ENCODE data around the gene DYRK3. TPM values are rescaled to one million over a fixed set of nuclear protein-coding genes. Genes with fewer than 3 reads are reported as not detected.

DYRK3 gene
- total RNA-seq, 2 experiments from 2014 or later, result 9.8 to 10.9 TPM

DNA sequence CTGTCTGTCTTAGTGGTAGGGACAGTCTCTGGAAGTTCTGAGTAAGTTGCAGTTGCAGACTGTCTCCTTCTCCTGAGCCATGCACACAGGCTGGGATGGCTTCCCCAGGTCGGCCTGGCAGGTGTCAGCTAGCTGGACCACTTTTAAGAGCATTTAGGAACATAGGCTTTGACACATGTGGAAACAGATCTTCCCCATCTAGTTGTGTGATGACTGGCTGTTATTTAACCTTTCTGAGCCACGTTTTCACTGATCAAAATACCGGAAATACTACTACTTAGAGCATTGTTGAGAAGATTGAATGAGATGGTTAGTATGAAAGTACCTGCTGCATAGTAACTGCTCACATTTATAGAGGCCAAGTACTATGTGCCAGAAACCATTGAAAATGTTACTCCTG lies 43.2 kb downstream of the DYRK3 start:
- no TSS peak for BruUV-seq (replicated peaks)
- peak; percentile 41 for DNase-seq (ENCODE audit: low spot score)
- H3K9me2 ChIP-seq (ENCODE audit: insufficient read depth, low read length), result no peaks in the 10 kb centered on the region
- no peak overlapping the region for H3K27ac ChIP-seq (ENCODE audit: low read depth, low read length, poor library complexity, severe bottlenecking)
- intact Hi-C loops (cut with micrococcal nuclease; ENCODE audit: unreplicated experiment), result no loop called here
- no peaks in the 10 kb centered on the region for H3K79me2 ChIP-seq (ENCODE audit: insufficient read depth, low read depth, low read length)
- no peak for TF ChIP-seq EZH2phosphoT487 (IDR thresholded peaks at IDR 0.05; ENCODE audit: borderline replicate concordance, low read depth, low read length)
- TF ChIP-seq CTCF (conservative IDR thresholded peaks at IDR 0.05; ENCODE audit: low read length), result no peak
- peaks cover 74% of the 10 kb centered on the region for H3K4me1 ChIP-seq (ENCODE audit: insufficient read depth, low read length, poor library complexity, severe bottlenecking)
- H3K36me3 ChIP-seq (ENCODE audit: insufficient read depth, low read length), result no peaks in the 10 kb centered on the region
- H3K4me3 ChIP-seq (ENCODE audit: low read depth, low read length, poor library complexity, severe bottlenecking), result no peak overlapping the region
- H3K4me2 ChIP-seq (ENCODE audit: low read length), result peak overlapping the region; percentile 77
- ChIA-PET POLR2A (interaction anchor here (0.5 to 1.1 kb wide), 3 partner anchors 31 to 69 kb away, joined by 3 read pairs; no protein-coding TSS in a partner anchor), CTCF (ENCODE audit: unreplicated experiment) (no interaction called here)
- H3K9me3 ChIP-seq (ENCODE audit: low read length), result no peaks in the 10 kb centered on the region
- H2AFZ ChIP-seq (ENCODE audit: low read length), result no peak overlapping the region
- H4K20me1 ChIP-seq (ENCODE audit: insufficient read depth, low read length), result peaks cover 4% of the 10 kb centered on the region; the same call in 1 of the 2 replicates

DNA sequence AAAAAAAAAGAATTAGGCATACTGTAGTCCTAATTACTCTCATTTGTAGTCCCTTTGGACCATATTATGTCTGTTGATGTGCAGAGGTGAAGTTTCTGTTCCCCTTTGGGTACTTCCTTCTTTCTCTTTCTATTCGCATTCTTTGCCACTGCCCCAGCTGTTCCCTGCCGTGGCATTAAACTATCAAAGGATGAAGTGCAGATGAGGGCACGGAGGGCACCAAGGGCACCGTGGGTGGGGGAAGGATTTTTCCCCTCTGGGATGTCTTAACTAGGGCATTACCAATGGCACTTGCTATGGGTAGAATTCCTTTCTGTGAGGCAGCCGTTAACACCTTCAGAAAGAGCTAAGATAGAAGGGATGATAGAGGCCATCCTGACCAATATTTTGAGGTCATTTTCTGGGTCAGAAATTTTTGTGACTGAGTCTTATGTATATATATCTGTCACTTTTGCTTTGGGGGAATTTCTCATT lies 44.4 kb downstream of the DYRK3 start:
- Histone ChIP-seq H3K4me1 (ENCODE audit: insufficient read depth, low read length, poor library complexity, severe bottlenecking) (peaks cover 81% of the 10 kb centered on the region), H2AFZ (ENCODE audit: low read length) (no peak overlapping the region), H3K9me3 (ENCODE audit: low read length) (no peaks in the 10 kb centered on the region), H3K79me2 (ENCODE audit: insufficient read depth, low read depth, low read length) (no peaks in the 10 kb centered on the region), H3K4me3 (ENCODE audit: low read depth, low read length, poor library complexity, severe bottlenecking) (peak overlapping the region; percentile 31), H3K9me2 (ENCODE audit: insufficient read depth, low read length) (no peaks in the 10 kb centered on the region), H3K36me3 (ENCODE audit: insufficient read depth, low read length) (no peaks in the 10 kb centered on the region), H3K4me2 (ENCODE audit: low read length) (peak overlapping the region; percentile 77), H4K20me1 (ENCODE audit: insufficient read depth, low read length) (peaks cover 4% of the 10 kb centered on the region; the same call in 1 of the 2 replicates), H3K27ac (ENCODE audit: low read depth, low read length, poor library complexity, severe bottlenecking) (peak overlapping the region; percentile 21)
- TF ChIP-seq EZH2phosphoT487 (IDR thresholded peaks at IDR 0.05; ENCODE audit: borderline replicate concordance, low read depth, low read length) (no peak), CTCF (conservative IDR thresholded peaks at IDR 0.05; ENCODE audit: low read length) (no peak)
- CTCF ChIA-PET (ENCODE audit: unreplicated experiment), result no interaction called here
- DNase-seq (ENCODE audit: low spot score), result peak; percentile 90
- POLR2A ChIA-PET, result interaction anchor here (1.2 kb wide), 1 partner anchor 10 kb away, joined by 3 read pairs; no protein-coding TSS in a partner anchor
- intact Hi-C loops (cut with micrococcal nuclease; ENCODE audit: unreplicated experiment), result loop anchor here (1.0 to 5.0 kb wide), 3 partner anchors 16 to 627 kb away; partner anchors contain the start of gene RHEX
- no TSS peak for BruUV-seq (replicated peaks)

DNA sequence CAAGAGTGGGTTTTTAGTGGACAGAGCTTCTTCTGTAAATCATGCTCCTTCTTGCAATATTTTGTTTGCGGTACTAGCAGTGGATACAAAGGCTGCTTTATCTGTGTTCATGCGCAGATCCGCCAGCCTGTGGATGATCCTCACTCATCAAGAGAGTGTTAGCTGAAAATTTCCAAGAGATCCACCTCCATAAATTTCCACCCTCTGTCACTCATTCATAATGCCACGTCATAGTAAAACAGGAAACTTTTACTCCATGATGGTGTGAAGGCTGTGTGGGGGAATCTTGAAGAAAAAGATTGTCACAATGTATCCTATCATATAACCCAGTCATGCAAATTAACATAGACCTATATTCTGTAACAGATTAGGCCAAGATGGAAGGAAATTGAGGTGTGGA lies 44.9 kb downstream of the DYRK3 start:
- peak overlapping the region; percentile 21 for H3K27ac ChIP-seq (ENCODE audit: low read depth, low read length, poor library complexity, severe bottlenecking)
- intact Hi-C loops (cut with micrococcal nuclease; ENCODE audit: unreplicated experiment), result loop anchor here (5.0 kb wide), 2 partner anchors 123 to 628 kb away; partner anchors contain the start of gene RHEX
- BruUV-seq (replicated peaks), result no TSS peak

More for the DNA sequence above, 44.9 kb downstream of the DYRK3 start:
- H3K9me3 ChIP-seq (ENCODE audit: low read length), result no peaks in the 10 kb centered on the region
- H3K4me3 ChIP-seq (ENCODE audit: low read depth, low read length, poor library complexity, severe bottlenecking), result peak overlapping the region; percentile 31
- H3K79me2 ChIP-seq (ENCODE audit: insufficient read depth, low read depth, low read length), result no peaks in the 10 kb centered on the region
- peak overlapping the region; percentile 77 for H3K4me2 ChIP-seq (ENCODE audit: low read length)
- TF ChIP-seq CTCF (conservative IDR thresholded peaks at IDR 0.05; ENCODE audit: low read length) (no peak), EZH2phosphoT487 (IDR thresholded peaks at IDR 0.05; ENCODE audit: borderline replicate concordance, low read depth, low read length) (no peak)
- DNase-seq (ENCODE audit: low spot score), result no peak
- H3K4me1 ChIP-seq (ENCODE audit: insufficient read depth, low read length, poor library complexity, severe bottlenecking), result peaks cover 81% of the 10 kb centered on the region
- ChIA-PET CTCF (ENCODE audit: unreplicated experiment) (no interaction called here), POLR2A (no interaction called here)
- no peaks in the 10 kb centered on the region for H3K36me3 ChIP-seq (ENCODE audit: insufficient read depth, low read length)
- peaks cover 4% of the 10 kb centered on the region; the same call in 1 of the 2 replicates for H4K20me1 ChIP-seq (ENCODE audit: insufficient read depth, low read length)
- no peaks in the 10 kb centered on the region for H3K9me2 ChIP-seq (ENCODE audit: insufficient read depth, low read length)
- H2AFZ ChIP-seq (ENCODE audit: low read length), result no peak overlapping the region

Data from OCI-LY7 (cell line).